SK-N-SH (cell line): ENCODE results near the gene AMACR.
A peak's percentile ranks its signal among the peaks of the same experiment; 100 is the strongest.

Experiments
- CTCF ChIP-seq: fragments of 200-600 bp; sonication (generic); IDR thresholded peaks from 2 replicates; pipeline ENCODE4 v1.6.1; 2017; ENCODE audit warnings: antibody characterized with exemption, mild to moderate bottlenecking, moderate library complexity
- EP300 ChIP-seq, 2 experiments: IDR thresholded peaks; 2 replicates each; pipeline versions ENCODE4 v1.4.0 to v1.6.1; 2012; ENCODE audit warnings: borderline replicate concordance in 1 of 2, low read depth in 1 of 2, low read length in 1 of 2
- MAX ChIP-seq: IDR thresholded peaks from 2 replicates; pipeline ENCODE4 v1.4.0; 2012; ENCODE audit warnings: low read depth
- RAD21 ChIP-seq: IDR thresholded peaks from 2 replicates; pipeline ENCODE4 v1.6.1; 2012; ENCODE audit warnings: mild to moderate bottlenecking, low read length
- RCOR1 ChIP-seq: fragments of 150-350 bp; IDR thresholded peaks from 2 replicates; pipeline ENCODE4 v1.6.1; 2017; ENCODE audit warnings: antibody characterized with exemption, low read length
- REST ChIP-seq: IDR thresholded peaks from 2 replicates; pipeline ENCODE4 v1.6.1; 2012; ENCODE audit warnings: mild to moderate bottlenecking, low read depth, low read length, moderate library complexity
- TAF1 ChIP-seq: IDR thresholded peaks from 2 replicates; pipeline ENCODE4 v1.6.1; 2012; ENCODE audit warnings: low read depth, mild to moderate bottlenecking, low read length, moderate library complexity, borderline replicate concordance
- USF1 ChIP-seq: IDR thresholded peaks from 2 replicates; pipeline ENCODE4 v1.4.0; 2012; ENCODE audit warnings: low read depth, borderline replicate concordance

GRCh38 chr5:34007621-34008600, at the start of gene AMACR:
- peak; percentile 43; the same call in 1 of the 2 replicates for TF ChIP-seq MAX
- TF ChIP-seq CTCF = no peak
- TF ChIP-seq REST = peak; percentile 47; the same call in 1 of the 2 replicates
- no peak for TF ChIP-seq RCOR1
- peak; percentile 79; the same call in 1 of the 2 replicates for TF ChIP-seq TAF1
- TF ChIP-seq RAD21 = no peak
- TF ChIP-seq EP300 (IDR thresholded peaks at IDR 0.05; ENCODE audit: borderline replicate concordance in 1 of 2, low read depth in 1 of 2, low read length in 1 of 2) = no peak
- no peak for TF ChIP-seq USF1
